Adrenal gland (tissue), 12 donors: ENCODE results near the gene SRR. TPM values are rescaled to one million over a fixed set of nuclear protein-coding genes. Genes with fewer than 3 reads are reported as not detected.
A peak's percentile ranks its signal among the peaks of the same experiment; 100 is the strongest.

Experiments
- DNase-seq, 7 donors: peaks; one replicate each; pipeline ENCODE4 v3.0.0-alpha.2; 2019 to 2020
- H3K27ac ChIP-seq, 5 donors: fragments of 200-600 bp; sonication (generic) in 4 of 5; 1 replicate in 3 of 5; 2 replicates in 2 of 5; pipeline versions ENCODE4 v1.5.1 to v1.8.0; 2016 to 2020; ENCODE audit warnings: mild to moderate bottlenecking in 1 of 5
- H3K27me3 ChIP-seq: fragments of 200-600 bp; 2 replicates; pipeline ENCODE4 v1.8.0; 2021
- H3K36me3 ChIP-seq, 2 donors: fragments of 200-600 bp; replicated peaks in 1 of 2; 1 replicate in 1 of 2; 2 replicates in 1 of 2; pipeline versions ENCODE4 v1.5.1 to v1.8.0; 2018 to 2022
- H3K4me1 ChIP-seq, 2 donors: fragments of 200-600 bp; replicated peaks in 1 of 2; 1 replicate in 1 of 2; 2 replicates in 1 of 2; pipeline versions ENCODE4 v1.5.1 to v1.8.0; 2018 to 2021
- H3K4me3 ChIP-seq, 4 donors: fragments of 200-600 bp; sonication (generic) in 3 of 4; one replicate each; pipeline ENCODE4 v1.5.1; 2016 to 2018
- H3K9me3 ChIP-seq, 3 donors: fragments of 200-600 bp; sonication (generic) in 1 of 3; replicated peaks in 1 of 3; 1 replicate in 2 of 3; 2 replicates in 1 of 3; pipeline versions ENCODE4 v1.5.1 to v1.8.0; 2016 to 2021
- POLR2A ChIP-seq, 2 donors: fragments of 450-650 bp; IDR thresholded peaks; one replicate each; pipeline ENCODE4 v1.6.1; 2017; ENCODE audit warnings: antibody characterized with exemption in 2 of 2, mild to moderate bottlenecking in 2 of 2, moderate library complexity in 1 of 2
- WGBS, 4 donors: extraction: QIAGEN DNeasy Blood & Tissue Kit in 2 of 4; methylation state at CpG; one replicate each; pipeline versions ENCODE4 v1.1.5 to v1.1.7; 2013 to 2017; 5-methylcytosine and 5-hydroxymethylcytosine counted together
- intact Hi-C, 2 donors: fragments of 100-400 bp; cut with DNase I; formaldehyde crosslinking; loops; one replicate each; pipeline versions ENCODE4 v1.14.1 to v1.15.0; 2022 to 2023
- polyA plus RNA-seq, 3 donors: library from polyadenylated mRNA; stranded (reverse); fragments of 200-250 nt in 2 of 3; fragments of 350-450 nt in 1 of 3; fragmentation: Illumina TruSeq in 1 of 3; extraction: RNeasy Lipid Tissue Mini Kit (QIAGEN cat#74804) in 1 of 3; gene quantifications; one replicate each; pipeline ENCODE4 v1.2.3, GENCODE V29; 2013 to 2014
- total RNA-seq, 9 donors: library from RNA; depleted of rRNA in 4 of 9; stranded (reverse); fragments of >200 nt in 4 of 9; fragments of 120-200 nt in 1 of 9; fragmentation: NEBNext Ultra II Directional in 1 of 9; extraction: Animal tissue kit (Norgen Biotek cat#: 25700) in 1 of 9; gene quantifications; one replicate each; pipeline versions ENCODE4 v1.1.0 to v1.2.4, GENCODE V29; 2013 to 2023
- TF ChIP-seq, protein P1 (sequence below), 6 experiments: fragments of 450-650 bp in 4 of 6; fragments of 200-600 bp in 2 of 6; sonication (generic) in 1 of 6; IDR thresholded peaks; 1 replicate in 5 of 6; 2 replicates in 1 of 6; pipeline versions ENCODE4 v1.5.1 to v1.8.0; 2016 to 2021; ENCODE audit warnings: antibody characterized with exemption in 6 of 6, mild to moderate bottlenecking in 2 of 6, moderate library complexity in 1 of 6
- donor health status: healthy with polysubstance abuse.
- donor health status: Bipolar disorder and iron deficiency.
- donor health status: DM: yes; HTN: yes; CAD: no.
- donor health status: DM: no; HTN: no; CAD: no.
- donor health status: DM: no; HTN: no; CAD: no.
- donor health status: DM: yes; HTN: yes; CAD: no.

SRR gene
- total and polyA plus RNA-seq, 12 donors, result 3.8 to 58.6 (median 17.1) TPM

DNA sequence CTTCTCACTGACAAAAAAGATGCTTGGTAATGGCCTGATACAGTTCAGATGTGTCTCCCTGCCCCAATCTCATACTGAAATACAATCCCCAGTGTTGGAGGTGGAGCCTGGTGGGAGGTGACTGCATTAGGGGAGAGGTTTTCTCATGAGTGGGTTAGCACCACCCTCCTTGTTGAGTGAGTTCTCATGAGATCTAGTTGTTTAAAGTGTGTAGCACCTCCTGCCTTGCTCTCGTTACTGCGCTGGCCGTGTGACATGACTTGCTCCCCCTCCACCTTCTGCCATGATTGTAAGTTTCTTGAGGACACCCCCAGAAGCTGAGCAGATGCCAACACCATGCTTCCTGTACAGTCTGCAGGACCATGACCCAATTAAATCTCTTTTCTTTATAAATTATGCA, 27.6 kb downstream of the SRR start:
- intact Hi-C loops, result no loop called here
- DNase-seq, result no peak
- Histone ChIP-seq H3K4me1 (peaks cover 7 to 8% of the 10 kb centered on the region in 2 donors), H3K27me3 (no peaks in the 10 kb centered on the region), H3K4me3 (no peak overlapping the region), H3K9me3 (no peaks in the 10 kb centered on the region), H3K36me3 (peaks cover 0 to 82% of the 10 kb centered on the region in 2 donors), H3K27ac (no peak overlapping the region)
- 57 to 90% (median 82%) methylated on average over 3 of the region's 3 CpGs for WGBS, 4 donors
- TF ChIP-seq, protein P1, sequence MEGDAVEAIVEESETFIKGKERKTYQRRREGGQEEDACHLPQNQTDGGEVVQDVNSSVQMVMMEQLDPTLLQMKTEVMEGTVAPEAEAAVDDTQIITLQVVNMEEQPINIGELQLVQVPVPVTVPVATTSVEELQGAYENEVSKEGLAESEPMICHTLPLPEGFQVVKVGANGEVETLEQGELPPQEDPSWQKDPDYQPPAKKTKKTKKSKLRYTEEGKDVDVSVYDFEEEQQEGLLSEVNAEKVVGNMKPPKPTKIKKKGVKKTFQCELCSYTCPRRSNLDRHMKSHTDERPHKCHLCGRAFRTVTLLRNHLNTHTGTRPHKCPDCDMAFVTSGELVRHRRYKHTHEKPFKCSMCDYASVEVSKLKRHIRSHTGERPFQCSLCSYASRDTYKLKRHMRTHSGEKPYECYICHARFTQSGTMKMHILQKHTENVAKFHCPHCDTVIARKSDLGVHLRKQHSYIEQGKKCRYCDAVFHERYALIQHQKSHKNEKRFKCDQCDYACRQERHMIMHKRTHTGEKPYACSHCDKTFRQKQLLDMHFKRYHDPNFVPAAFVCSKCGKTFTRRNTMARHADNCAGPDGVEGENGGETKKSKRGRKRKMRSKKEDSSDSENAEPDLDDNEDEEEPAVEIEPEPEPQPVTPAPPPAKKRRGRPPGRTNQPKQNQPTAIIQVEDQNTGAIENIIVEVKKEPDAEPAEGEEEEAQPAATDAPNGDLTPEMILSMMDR (IDR thresholded peaks at IDR 0.05), result no peak
- no peak for TF ChIP-seq POLR2A (IDR thresholded peaks at IDR 0.05)

DNA sequence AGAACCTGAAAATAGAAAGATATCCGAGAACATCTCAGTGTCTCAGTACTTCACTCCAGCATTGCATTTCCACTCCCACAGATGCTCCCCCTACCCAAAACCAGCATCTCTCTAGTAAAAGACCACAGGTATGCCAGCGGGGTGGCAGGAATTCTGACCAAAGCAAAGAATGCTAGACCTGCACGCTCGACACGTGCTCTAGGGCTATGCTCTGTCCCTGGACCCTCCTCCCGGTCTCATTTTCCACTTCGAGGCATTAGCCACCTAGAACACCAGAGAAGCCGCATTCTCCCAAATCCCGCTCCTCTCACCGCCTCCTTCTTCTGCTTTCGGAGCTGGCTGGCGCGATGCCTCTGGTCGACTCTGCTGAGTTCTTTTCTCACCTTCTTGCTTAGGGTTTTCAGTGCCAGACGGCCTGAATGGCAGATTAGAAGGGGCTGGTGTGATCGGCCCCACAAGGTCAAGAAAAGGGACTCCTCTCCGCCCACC, 32.0 kb downstream of the SRR start:
- 1 to 3% (median 2%) methylated on average over 14 to 17 of the region's 17 CpGs for WGBS, 4 donors
- peak overlapping the region in 2 of 5 donors; percentile 86 to 94 for H3K27ac ChIP-seq

DNA sequence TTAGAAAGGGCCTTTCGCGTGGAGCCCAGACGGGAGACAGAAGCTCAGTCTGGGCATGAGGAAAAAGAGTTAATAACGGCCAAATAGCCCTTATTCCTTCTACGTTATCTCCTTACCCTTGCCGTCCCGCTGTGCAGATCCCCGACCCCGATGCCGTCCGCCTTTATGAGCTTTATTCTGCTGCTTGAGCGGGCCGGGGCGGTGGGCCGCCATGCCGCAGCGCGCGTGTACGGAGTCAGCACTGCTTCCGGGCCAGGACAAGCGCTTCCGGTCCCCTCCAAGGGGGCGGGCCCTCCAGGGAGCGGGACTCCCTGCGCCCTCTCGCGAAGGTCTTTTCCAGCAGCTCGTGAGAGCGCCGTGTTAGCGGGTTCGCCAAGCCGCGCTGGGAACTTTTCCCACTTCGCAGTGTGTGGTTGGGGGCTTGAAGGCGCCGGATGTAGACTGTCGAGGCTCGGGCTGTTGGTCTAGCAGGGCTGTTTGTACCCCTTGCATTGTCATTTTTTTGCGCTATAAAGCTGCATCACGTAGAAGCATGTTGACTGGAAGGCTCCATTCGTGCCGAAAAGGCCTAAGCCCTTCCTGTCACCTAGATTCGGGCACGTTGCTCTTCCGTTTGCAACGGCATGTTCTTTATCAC, 32.6 kb downstream of the SRR start, which contains the start of gene TSR1:
TSS of gene TSR1 (minus strand) at position 243 of the 637 bp plus-strand sequence. CDS start at position 213, 30 bp downstream.
- H3K27ac ChIP-seq, result peak within 1 kb of the TSS; percentile 63 to 94 (median 86)
- intact Hi-C loops, result no loop called here
- TF ChIP-seq, protein P1 (IDR thresholded peaks at IDR 0.05), result no peak
- peak; percentile 71 to 93 for TF ChIP-seq POLR2A (IDR thresholded peaks at IDR 0.05)
- no peaks in the 10 kb centered on the region for H3K27me3 ChIP-seq
- no peaks in the 10 kb centered on the region for H3K9me3 ChIP-seq
- H3K4me1 ChIP-seq, result peaks cover 12 to 13% of the 10 kb centered on the region in 2 donors
- WGBS, 4 donors, result 0 to 1% (median 1%) methylated on average over 8 to 48 of the region's 48 CpGs
- DNase-seq, result peak; percentile 90 to 95 (median 92)
- peaks cover 0 to 39% of the 10 kb centered on the region in 2 donors for H3K36me3 ChIP-seq
- H3K4me3 ChIP-seq, result peak within 1 kb of the TSS; percentile 43 to 99 (median 74)

More for the DNA sequence above, 32.0 kb downstream of the SRR start:
- H3K9me3 ChIP-seq, result no peaks in the 10 kb centered on the region
- DNase-seq, result peak in 3 of 7 donors; percentile 16 to 60 (median 19)
- no peaks in the 10 kb centered on the region for H3K27me3 ChIP-seq
- TF ChIP-seq, protein P1 (IDR thresholded peaks at IDR 0.05), result no peak
- TF ChIP-seq POLR2A (IDR thresholded peaks at IDR 0.05), result no peak
- H3K36me3 ChIP-seq, result peaks cover 0 to 45% of the 10 kb centered on the region in 2 donors
- H3K4me3 ChIP-seq, result peak overlapping the region; percentile 43 to 99 (median 74)
- peaks cover 12 to 13% of the 10 kb centered on the region in 2 donors for H3K4me1 ChIP-seq
- intact Hi-C loops, result no loop called here

DNA sequence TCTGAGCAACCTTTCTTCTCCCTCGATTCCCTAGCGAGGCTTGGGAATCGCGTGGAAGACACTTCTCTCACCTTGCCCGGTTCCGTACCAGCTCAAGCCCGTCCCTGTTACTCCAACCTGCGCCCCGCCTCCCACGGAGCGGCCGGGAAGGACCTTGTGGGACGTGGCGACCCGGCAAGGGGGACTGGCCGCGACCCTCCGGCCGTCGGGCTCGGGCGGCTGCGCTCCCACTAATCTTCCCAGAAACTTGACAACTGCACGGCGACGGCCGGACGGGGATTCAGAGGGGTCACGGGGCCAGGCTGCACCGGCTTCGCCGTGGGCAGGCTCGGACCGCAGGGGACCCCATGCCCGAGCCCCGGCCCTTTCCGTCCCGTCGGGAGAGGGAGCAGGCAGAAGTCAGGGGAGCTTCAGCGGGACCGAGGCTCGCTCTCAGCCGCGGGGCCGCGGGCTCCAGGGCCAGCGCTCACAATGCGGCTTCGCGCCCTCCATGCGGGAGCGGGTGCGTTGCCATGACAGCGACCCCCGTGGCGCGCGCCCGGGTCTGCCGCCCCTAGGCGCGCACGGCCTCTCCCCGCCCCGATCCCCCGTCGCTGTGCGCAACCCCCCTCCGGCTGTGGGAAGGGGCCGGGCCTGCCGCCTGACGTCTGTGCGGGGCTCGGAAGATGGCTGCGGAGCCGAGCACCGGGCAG, 33.2 kb downstream of the SRR start, which contains the start of gene SGSM2:
TSS of gene SGSM2 (plus strand) at position 650 of the 692 bp plus-strand sequence. CDS start 188 bp downstream, outside the sequence.
- no peaks in the 10 kb centered on the region for H3K27me3 ChIP-seq
- H3K36me3 ChIP-seq, result peaks cover 0 to 33% of the 10 kb centered on the region in 2 donors
- H3K4me1 ChIP-seq, result peaks cover 12 to 13% of the 10 kb centered on the region in 2 donors
- 1 to 4% (median 1%) methylated on average over 5 to 77 of the region's 77 CpGs for WGBS, 4 donors
- TF ChIP-seq POLR2A (IDR thresholded peaks at IDR 0.05), result peak in 1 of 2 donors; percentile 12
- TF ChIP-seq, protein P1 (IDR thresholded peaks at IDR 0.05), result no peak
- peak within 1 kb of the TSS; percentile 63 to 94 (median 86) for H3K27ac ChIP-seq
- H3K9me3 ChIP-seq, result no peaks in the 10 kb centered on the region
- peak within 1 kb of the TSS; percentile 43 to 99 (median 74) for H3K4me3 ChIP-seq
- intact Hi-C loops, result no loop called here
- peak; percentile 60 to 76 (median 65) for DNase-seq
